T-cell (primary cell): Measurements from ENCODE around the gene C2CD3. TPM values are rescaled to one million over a fixed set of nuclear protein-coding genes. Genes with fewer than 3 reads are reported as not detected.
"Not testable (repeated sequence)": the region's sequence is repeated elsewhere in the genome, so short reads cannot be mapped to it uniquely, and the experiment has no call there.

Experiments
- ATAC-seq, 4 experiments: fragments of 200-7000 bp in 3 of 4; fragments of 150-1000 bp in 1 of 4; cut with Tn5 transposase; replicated peaks in 1 of 4; 1 replicate in 3 of 4; 2 replicates in 1 of 4; pipeline ENCODE4 v1.10.0; 2021; ENCODE audit warnings: moderate library complexity in 3 of 4, mild to moderate bottlenecking in 2 of 4, moderate number of reproducible peaks in 1 of 4
- CTCF ChIA-PET, 2 donors: fragments of 300-600 bp; sonication (Branson Sonifier 250); formaldehyde crosslinking; loops; one replicate each; lab custom pipeline; 2022; ENCODE audit warnings: antibody characterized with exemption in 2 of 2; lab: Charles Lee
- POLR2A ChIA-PET, 2 donors: fragments of 300-600 bp; sonication (Branson Sonifier 250); formaldehyde crosslinking; loops; one replicate each; lab custom pipeline; 2022; ENCODE audit warnings: antibody characterized with exemption in 2 of 2; lab: Charles Lee
- DNase-seq, 35 experiments: peaks; one replicate each; pipeline versions ENCODE4 v3.0.0 to v3.0.0-alpha.2; 2013 to 2023
- H3K27ac ChIP-seq: one replicate; pipeline ENCODE4 v1.5.1; 2013; ENCODE audit warnings: low read length
- H3K27me3 ChIP-seq, 2 experiments: replicated peaks in 1 of 2; 1 replicate in 1 of 2; 2 replicates in 1 of 2; pipeline versions ENCODE4 v1.6.1 to v1.7.0; 2013; ENCODE audit warnings: low read length in 1 of 2, mixed read lengths in 1 of 2; ENCODE audit not compliant: control insufficient read depth in 2 of 2, insufficient read depth in 2 of 2; ENCODE audit errors: extremely low read depth in 1 of 2
- H3K36me3 ChIP-seq, 2 donors: 1 replicate in 1 of 2; 2 replicates in 1 of 2; pipeline versions ENCODE4 v1.6.1 to v1.7.0; 2013; ENCODE audit warnings: low read length in 1 of 2; ENCODE audit not compliant: control insufficient read depth in 2 of 2, insufficient read depth in 1 of 2; ENCODE audit errors: extremely low read depth in 1 of 2
- H3K4me1 ChIP-seq, 2 experiments: 1 replicate in 1 of 2; 2 replicates in 1 of 2; pipeline versions ENCODE4 v1.6.1 to v1.7.0; 2013; ENCODE audit warnings: low read length in 2 of 2, mixed read lengths in 1 of 2; ENCODE audit not compliant: insufficient read depth in 2 of 2, control insufficient read depth in 1 of 2; ENCODE audit errors: extremely low read depth in 1 of 2
- H3K4me3 ChIP-seq, 2 donors: 1 replicate in 1 of 2; 2 replicates in 1 of 2; pipeline versions ENCODE4 v1.5.1 to v1.7.0; 2013; ENCODE audit warnings: mild to moderate bottlenecking in 2 of 2, low read length in 1 of 2, moderate library complexity in 1 of 2; ENCODE audit not compliant: control insufficient read depth in 1 of 2; ENCODE audit errors: extremely low read depth in 1 of 2
- H3K9me3 ChIP-seq: 2 replicates; pipeline ENCODE4 v1.7.0; 2013
- H3K27ac Mint-ChIP-seq, 2 donors: one replicate each; pipeline ENCODE4 v1.8.0; 2020 to 2021; ENCODE audit warnings: mild to moderate bottlenecking in 2 of 2, mixed read lengths in 2 of 2
- H3K27me3 Mint-ChIP-seq, 2 donors: one replicate each; pipeline ENCODE4 v1.8.0; 2021 to 2022; ENCODE audit warnings: mixed read lengths in 2 of 2
- H3K36me3 Mint-ChIP-seq: one replicate; pipeline ENCODE4 v1.8.0; 2021; ENCODE audit warnings: mixed read lengths
- H3K4me1 Mint-ChIP-seq, 3 donors: one replicate each; pipeline ENCODE4 v1.8.0; 2020 to 2022; ENCODE audit warnings: mixed read lengths in 3 of 3, mild to moderate bottlenecking in 1 of 3
- H3K4me3 Mint-ChIP-seq, 3 donors: one replicate each; pipeline ENCODE4 v1.8.0; 2020 to 2022; ENCODE audit warnings: mild to moderate bottlenecking in 3 of 3, mixed read lengths in 3 of 3, moderate library complexity in 3 of 3
- H3K9me3 Mint-ChIP-seq, 3 donors: one replicate each; pipeline ENCODE4 v1.8.0; 2020 to 2022; ENCODE audit warnings: mixed read lengths in 3 of 3
- WGBS: methylation state at CpG from one replicate; pipeline ENCODE4 v1.1.5; 2013; ENCODE audit warnings: missing lambda C conversion rate; ENCODE audit not compliant: insufficient coverage; 5-methylcytosine and 5-hydroxymethylcytosine counted together
- total RNA-seq, 35 experiments: library from RNA in 6 of 35; stranded (reverse) in 6 of 35; fragments of 120-200 nt in 1 of 35; gene quantifications; one replicate each; pipeline versions ENCODE4 v1.2.1 to v1.2.4 and lab custom pipeline; 2013 to 2026

C2CD3 gene
- total RNA-seq, 5 donors from 2014 or later (not counting 1 experiment from before 2014, with no cell fraction given) = 37.0 to 47.7 (median 41.0) TPM

DNA sequence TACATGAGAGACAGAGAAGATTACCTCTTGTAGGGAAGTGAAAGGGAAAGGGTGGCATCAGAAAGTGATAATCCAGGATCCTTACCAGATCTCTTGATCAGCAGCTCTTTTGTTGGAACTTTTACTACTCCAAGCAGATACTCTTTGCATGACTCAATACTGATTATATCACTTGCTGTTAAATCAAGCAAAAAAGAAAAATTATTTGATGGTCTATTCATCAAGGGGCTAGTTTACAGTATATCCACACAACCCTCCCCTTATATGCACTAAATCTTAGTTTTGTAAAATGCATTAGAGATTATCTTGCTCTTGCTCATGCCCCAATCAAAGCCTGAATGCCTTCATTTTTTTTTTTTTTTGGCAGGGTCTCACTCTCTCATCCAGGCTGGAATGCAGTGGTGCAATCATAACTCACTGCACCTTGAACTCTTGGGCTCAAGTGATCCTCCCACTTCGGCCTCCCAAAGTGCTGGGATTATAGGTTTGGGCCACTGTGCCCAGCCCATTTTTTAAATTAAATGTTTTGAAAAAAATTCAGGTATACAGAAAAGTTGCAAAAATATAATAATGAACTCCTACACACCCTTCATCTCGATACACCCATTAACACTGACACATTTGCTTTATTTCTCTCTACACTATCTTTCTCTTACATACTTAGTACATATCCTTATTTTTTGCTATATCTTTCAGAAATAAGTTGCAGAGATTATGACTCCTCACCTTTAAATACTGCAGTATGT lies 85.8 kb downstream of the C2CD3 start:
- ChIA-PET POLR2A (no interaction called here), CTCF (interaction anchor here in 1 of 2 donors (0.9 kb wide), 1 partner anchor 125 kb away, joined by 3 read pairs; no protein-coding TSS in a partner anchor)
- Histone ChIP-seq H3K9me3 (no peaks in the 10 kb centered on the region), H3K27me3 (no peaks in the 10 kb centered on the region), H3K36me3 (peaks cover 2 to 54% of the 10 kb centered on the region in 2 donors), H3K4me3 (no peak overlapping the region), H3K4me1 (no peaks in the 10 kb centered on the region), H3K27ac (no peak overlapping the region)
- Mint-ChIP-seq H3K9me3 (no peaks in the 10 kb centered on the region), H3K36me3 (peaks cover 61% of the 10 kb centered on the region), H3K27ac (no peak overlapping the region), H3K4me1 (peaks cover 0 to 6% (median 4%) of the 10 kb centered on the region in 3 donors), H3K27me3 (no peaks in the 10 kb centered on the region), H3K4me3 (no peak overlapping the region)
- no peak for ATAC-seq
- no peak for DNase-seq
- WGBS = no CpG with 5 or more reads among the region's 2 CpGs

- peaks cover 68% of the 10 kb centered on the region for H3K36me3 Mint-ChIP-seq
- 100% methylated on average over 2 of the region's 4 CpGs for WGBS
- not testable (repeated sequence) for H3K9me3 ChIP-seq
Observed at GRCh38 chr11:74083927-74084326, 86.9 kb downstream of the C2CD3 start.

DNA sequence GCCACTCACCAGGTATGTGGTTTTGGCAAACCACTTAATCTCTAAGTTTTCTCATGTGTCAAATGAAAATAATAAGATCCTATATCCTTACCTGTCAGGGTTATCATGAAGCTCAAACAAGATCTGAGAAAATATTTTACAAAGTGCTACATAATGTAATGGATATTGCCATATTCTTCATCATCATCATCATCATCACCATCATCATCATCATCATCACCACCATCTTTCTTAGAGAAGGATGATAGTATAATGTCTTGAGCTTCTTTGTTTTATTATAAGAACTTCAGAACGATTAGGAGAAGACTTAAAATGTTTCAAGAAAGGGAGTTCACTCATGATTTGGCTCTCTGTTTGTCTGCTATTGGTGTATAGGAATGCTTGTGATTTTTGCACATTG lies 89.4 kb downstream of the C2CD3 start:
- CTCF ChIA-PET = no interaction called here
- POLR2A ChIA-PET = no interaction called here
- H3K27ac ChIP-seq = no peak overlapping the region
- Mint-ChIP-seq H3K27me3 (no peaks in the 10 kb centered on the region), H3K4me3 (no peak overlapping the region), H3K4me1 (peaks cover 0 to 9% (median 8%) of the 10 kb centered on the region in 3 donors), H3K36me3 (peaks cover 82% of the 10 kb centered on the region), H3K9me3 (no peaks in the 10 kb centered on the region), H3K27ac (no peak overlapping the region)
- H3K36me3 ChIP-seq = peaks cover 4 to 45% of the 10 kb centered on the region in 2 donors
- ATAC-seq (no peak), DNase-seq (no peak)
- H3K4me1 ChIP-seq = no peaks in the 10 kb centered on the region
- WGBS = no CpG with 5 or more reads among the region's 1 CpG
- H3K27me3 ChIP-seq = no peaks in the 10 kb centered on the region
- no peaks in the 10 kb centered on the region for H3K9me3 ChIP-seq
- H3K4me3 ChIP-seq = no peak overlapping the region

More at GRCh38 chr11:74083927-74084326, 86.9 kb downstream of the C2CD3 start:
- POLR2A ChIA-PET = interaction anchor here in 1 of 2 donors (0.6 kb wide), 1 partner anchor 112 kb away, joined by 3 read pairs; no protein-coding TSS in a partner anchor
- ATAC-seq, H3K27ac ChIP-seq, H3K27me3 Mint-ChIP-seq, H3K27ac Mint-ChIP-seq, H3K4me1 ChIP-seq, H3K4me1 Mint-ChIP-seq, DNase-seq, H3K9me3 Mint-ChIP-seq, H3K4me3 ChIP-seq, H3K4me3 Mint-ChIP-seq, CTCF ChIA-PET, H3K27me3 ChIP-seq: not testable (repeated sequence)
- peaks cover 2 to 44% of the 10 kb centered on the region in 2 donors for H3K36me3 ChIP-seq

- Mint-ChIP-seq H3K27me3 (no peaks in the 10 kb centered on the region), H3K27ac (no peak overlapping the region), H3K4me3 (no peak overlapping the region), H3K9me3 (no peaks in the 10 kb centered on the region), H3K36me3 (peaks cover 72% of the 10 kb centered on the region), H3K4me1 (peaks cover 0 to 5% (median 2%) of the 10 kb centered on the region in 3 donors)
- Histone ChIP-seq H3K27me3 (no peaks in the 10 kb centered on the region), H3K9me3 (no peaks in the 10 kb centered on the region), H3K27ac (no peak overlapping the region), H3K4me1 (no peaks in the 10 kb centered on the region), H3K4me3 (no peak overlapping the region), H3K36me3 (peaks cover 11 to 41% of the 10 kb centered on the region in 2 donors)
- WGBS = 100% methylated on average over 2 of the region's 3 CpGs
- DNase-seq (no peak), ATAC-seq (no peak)
- ChIA-PET CTCF (no interaction called here), POLR2A (no interaction called here)
Observed at GRCh38 chr11:74077193-74077592, 93.6 kb downstream of the C2CD3 start.

DNA sequence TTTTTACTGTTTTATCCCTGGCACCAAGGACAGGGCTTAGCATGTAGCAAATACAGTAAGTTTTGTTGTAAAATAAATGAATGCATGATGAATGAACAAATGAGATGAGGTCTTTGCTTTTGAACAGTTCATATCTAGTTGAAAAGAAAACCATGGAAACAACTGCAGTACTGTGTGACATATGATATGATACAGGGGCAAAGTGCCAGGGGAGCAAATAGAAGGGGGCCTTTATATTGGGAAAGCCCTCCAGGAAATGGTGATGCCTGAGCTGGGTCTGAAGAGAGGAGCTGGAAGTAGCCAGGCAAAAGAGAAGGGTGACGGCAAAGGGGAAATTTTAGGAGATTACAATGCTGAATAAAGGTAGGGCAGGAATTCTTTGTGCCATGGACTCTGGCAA lies 98.1 kb downstream of the C2CD3 start:
- DNase-seq (no peak), ATAC-seq (no peak)
- ChIA-PET CTCF (no interaction called here), POLR2A (no interaction called here)
- H3K36me3 ChIP-seq = peaks cover 7 to 49% of the 10 kb centered on the region in 2 donors
- Mint-ChIP-seq H3K27me3 (no peaks in the 10 kb centered on the region), H3K4me3 (no peak overlapping the region), H3K4me1 (peaks cover 0 to 2% (median 0%) of the 10 kb centered on the region in 3 donors), H3K9me3 (no peaks in the 10 kb centered on the region), H3K36me3 (peaks cover 75% of the 10 kb centered on the region), H3K27ac (no peak overlapping the region)
- 100% methylated on average over 1 of the region's 1 CpG for WGBS
- no peak overlapping the region for H3K4me3 ChIP-seq
- H3K4me1 ChIP-seq = no peaks in the 10 kb centered on the region
- no peak overlapping the region for H3K27ac ChIP-seq
- H3K9me3 ChIP-seq = no peaks in the 10 kb centered on the region
- H3K27me3 ChIP-seq = no peaks in the 10 kb centered on the region

DNA sequence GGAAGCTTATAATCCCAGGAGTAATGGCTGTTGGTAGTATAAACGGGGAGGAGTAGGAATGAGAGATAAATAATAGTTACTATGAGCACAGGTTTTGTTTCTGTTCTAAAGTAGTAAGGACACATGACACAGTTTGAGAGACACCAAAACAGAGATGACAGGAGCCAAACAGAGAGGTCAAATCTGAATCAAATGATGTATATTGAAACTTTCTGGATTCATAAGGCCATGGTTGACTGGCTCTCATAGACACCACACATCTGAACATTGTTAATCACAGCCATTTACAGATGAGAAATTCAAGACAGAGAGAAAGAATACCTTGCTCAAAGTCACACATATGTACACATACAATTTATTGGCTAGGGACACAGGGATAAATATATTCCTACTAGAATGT lies 98.5 kb downstream of the C2CD3 start:
- H3K27me3 ChIP-seq = no peaks in the 10 kb centered on the region
- Mint-ChIP-seq H3K36me3 (peaks cover 73% of the 10 kb centered on the region), H3K9me3 (no peaks in the 10 kb centered on the region), H3K27me3 (no peaks in the 10 kb centered on the region), H3K4me3 (no peak overlapping the region), H3K4me1 (peaks cover 0 to 2% (median 0%) of the 10 kb centered on the region in 3 donors), H3K27ac (no peak overlapping the region)
- 100% methylated on average over 1 of the region's 1 CpG for WGBS
- no peaks in the 10 kb centered on the region for H3K9me3 ChIP-seq
- peaks cover 7 to 49% of the 10 kb centered on the region in 2 donors for H3K36me3 ChIP-seq
- H3K27ac ChIP-seq = no peak overlapping the region
- no peaks in the 10 kb centered on the region for H3K4me1 ChIP-seq
- H3K4me3 ChIP-seq = no peak overlapping the region
- CTCF ChIA-PET = interaction anchor here in 1 of 2 donors (0.6 kb wide), 1 partner anchor 18 kb away, joined by 3 read pairs; no protein-coding TSS in a partner anchor
- no peak for ATAC-seq
- no peak for DNase-seq
- POLR2A ChIA-PET = no interaction called here
